Astrocyte of the spinal cord (primary cell): Measurements from ENCODE around the gene NDUFAF5.
"Not testable (repeated sequence)": the region's sequence is repeated elsewhere in the genome, so short reads cannot be mapped to it uniquely, and the experiment has no call there.

ENCODE experiments used
- DNase-seq: peaks from one replicate; pipeline ENCODE4 v3.0.0; 2011; ENCODE audit warnings: low read depth, low spot score
- H3K4me3 ChIP-seq: 2 replicates; pipeline ENCODE4 v1.5.1; 2011; ENCODE audit warnings: low read depth, mild to moderate bottlenecking, low read length, moderate library complexity
- CTCF ChIP-seq: IDR thresholded peaks from 2 replicates; pipeline ENCODE4 v1.5.1; 2012; ENCODE audit warnings: low read depth, mild to moderate bottlenecking, low read length, inconsistent platforms
- in situ Hi-C: cut with HindIII; loops from 2 replicates; pipeline ENCODE4 v1.10.0; 2017; ENCODE audit warnings: low sequenced_read_pairs

Gene NDUFAF5, protein sequence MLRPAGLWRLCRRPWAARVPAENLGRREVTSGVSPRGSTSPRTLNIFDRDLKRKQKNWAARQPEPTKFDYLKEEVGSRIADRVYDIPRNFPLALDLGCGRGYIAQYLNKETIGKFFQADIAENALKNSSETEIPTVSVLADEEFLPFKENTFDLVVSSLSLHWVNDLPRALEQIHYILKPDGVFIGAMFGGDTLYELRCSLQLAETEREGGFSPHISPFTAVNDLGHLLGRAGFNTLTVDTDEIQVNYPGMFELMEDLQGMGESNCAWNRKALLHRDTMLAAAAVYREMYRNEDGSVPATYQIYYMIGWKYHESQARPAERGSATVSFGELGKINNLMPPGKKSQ

DNA sequence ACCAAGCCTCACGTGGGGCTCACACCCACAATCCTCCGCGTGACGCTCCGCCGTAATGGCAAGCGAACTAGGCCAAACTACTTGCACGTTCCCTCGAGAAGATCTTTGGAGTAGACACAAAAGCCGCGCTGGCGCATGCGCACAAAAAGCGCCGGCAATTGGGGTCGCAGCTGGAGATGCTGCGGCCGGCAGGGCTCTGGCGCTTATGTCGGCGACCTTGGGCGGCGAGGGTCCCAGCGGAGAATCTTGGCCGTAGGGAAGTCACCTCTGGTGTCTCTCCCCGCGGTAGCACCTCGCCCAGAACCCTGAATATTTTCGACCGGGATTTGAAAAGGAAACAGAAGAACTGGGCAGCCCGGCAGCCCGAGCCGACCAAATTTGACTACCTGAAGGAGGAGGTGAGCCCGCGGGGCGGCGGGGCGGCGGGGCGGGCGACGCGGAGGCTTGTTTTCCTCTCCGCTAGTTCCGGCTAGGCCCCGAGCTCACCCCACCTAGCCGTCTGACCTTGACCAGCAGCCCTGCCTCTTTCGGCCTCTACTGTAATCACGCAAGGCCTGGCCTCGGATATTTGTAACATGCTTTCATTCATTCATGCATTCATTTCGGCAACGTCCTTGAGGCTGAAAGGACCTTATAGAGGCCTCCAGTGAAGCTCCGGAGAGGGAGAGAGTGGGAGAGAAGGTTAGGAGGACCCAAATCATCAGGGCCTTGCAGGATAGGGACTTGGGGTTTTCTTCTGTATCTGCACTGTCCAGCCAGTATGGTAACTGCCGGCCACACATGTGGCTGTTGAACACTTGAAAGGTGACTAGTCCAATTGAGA is at the start of gene NDUFAF5, which contains the start of gene ESF1:
Gene NDUFAF5, plus strand, starts transcription at position 136 of the 823 bp plus-strand sequence. Its CDS starts 41 bp downstream, at position 177.
Gene ESF1, minus strand, starts transcription at position 27 of the 823 bp plus-strand sequence. CDS start 1,779 bp downstream, outside the sequence.
- peak; percentile 97 for DNase-seq
- no peak for TF ChIP-seq CTCF
- in situ Hi-C loops: no loop called here
- H3K4me3 ChIP-seq: peak within 1 kb of the TSS; percentile 77

- H3K4me3 ChIP-seq: no peak overlapping the region
- no peak for DNase-seq
- TF ChIP-seq CTCF: no peak
- in situ Hi-C loops: no loop called here
Observed at GRCh38 chr20:13735826-13736225, 49.0 kb upstream of the NDUFAF5 start.

DNA sequence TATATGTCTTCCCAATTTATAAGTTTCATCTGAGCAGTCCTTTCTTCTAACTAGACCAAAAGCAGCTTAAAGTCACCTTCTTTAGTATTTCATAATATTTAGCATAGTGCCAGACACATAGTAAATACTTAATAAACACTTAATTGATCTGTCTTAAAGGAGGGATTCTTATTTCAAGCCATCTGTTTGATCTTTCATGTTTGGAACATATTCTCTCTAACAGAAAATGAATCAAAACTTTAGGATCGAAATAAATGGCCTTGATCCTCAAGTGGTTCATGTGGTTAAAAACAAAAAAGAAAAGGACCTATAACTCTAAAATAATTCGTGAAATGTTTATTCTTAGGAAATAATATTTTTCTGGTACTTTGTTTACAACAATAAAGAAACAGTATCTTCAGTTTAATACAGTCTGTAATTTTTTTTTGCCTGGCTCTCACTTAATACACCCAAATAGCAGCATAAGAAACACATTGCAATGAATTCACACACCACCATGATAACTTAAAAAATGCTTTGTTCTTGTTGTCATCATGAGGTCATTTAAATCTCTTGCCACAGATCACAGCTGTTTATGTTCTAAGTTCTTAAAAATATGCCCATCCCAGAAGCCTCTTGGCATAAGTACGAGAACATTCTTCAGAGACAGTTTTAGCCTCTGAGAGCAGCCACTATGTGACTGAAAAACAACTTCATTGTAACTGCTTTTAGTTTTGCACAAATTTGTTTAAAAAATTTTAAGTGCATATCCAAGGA is 48.2 kb upstream of the NDUFAF5 start:
- no peak for TF ChIP-seq CTCF
- in situ Hi-C loops: no loop called here
- peak; percentile 59 for DNase-seq
- H3K4me3 ChIP-seq: no peak overlapping the region

DNA sequence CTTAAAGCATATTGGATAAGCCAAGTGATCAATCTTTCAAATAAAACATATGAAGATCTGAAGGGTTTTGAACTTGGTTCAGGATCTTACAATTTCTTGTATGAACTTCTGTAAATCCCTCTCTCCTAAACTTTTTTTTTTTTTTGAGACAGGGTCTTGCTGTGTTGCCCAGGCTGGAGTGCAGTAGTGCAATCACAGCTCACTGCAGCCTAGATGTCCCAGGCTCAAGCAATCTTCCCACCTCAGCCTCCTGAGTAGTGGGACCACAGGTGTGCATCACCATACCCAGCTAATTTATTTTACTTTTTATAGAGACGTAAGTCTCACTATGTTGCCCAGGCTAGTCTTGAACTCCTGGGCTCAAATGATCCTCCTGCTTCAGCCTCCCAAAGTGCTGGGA is 46.6 kb upstream of the NDUFAF5 start:
- H3K4me3 ChIP-seq, in situ Hi-C loops, DNase-seq: not testable (repeated sequence)

DNA sequence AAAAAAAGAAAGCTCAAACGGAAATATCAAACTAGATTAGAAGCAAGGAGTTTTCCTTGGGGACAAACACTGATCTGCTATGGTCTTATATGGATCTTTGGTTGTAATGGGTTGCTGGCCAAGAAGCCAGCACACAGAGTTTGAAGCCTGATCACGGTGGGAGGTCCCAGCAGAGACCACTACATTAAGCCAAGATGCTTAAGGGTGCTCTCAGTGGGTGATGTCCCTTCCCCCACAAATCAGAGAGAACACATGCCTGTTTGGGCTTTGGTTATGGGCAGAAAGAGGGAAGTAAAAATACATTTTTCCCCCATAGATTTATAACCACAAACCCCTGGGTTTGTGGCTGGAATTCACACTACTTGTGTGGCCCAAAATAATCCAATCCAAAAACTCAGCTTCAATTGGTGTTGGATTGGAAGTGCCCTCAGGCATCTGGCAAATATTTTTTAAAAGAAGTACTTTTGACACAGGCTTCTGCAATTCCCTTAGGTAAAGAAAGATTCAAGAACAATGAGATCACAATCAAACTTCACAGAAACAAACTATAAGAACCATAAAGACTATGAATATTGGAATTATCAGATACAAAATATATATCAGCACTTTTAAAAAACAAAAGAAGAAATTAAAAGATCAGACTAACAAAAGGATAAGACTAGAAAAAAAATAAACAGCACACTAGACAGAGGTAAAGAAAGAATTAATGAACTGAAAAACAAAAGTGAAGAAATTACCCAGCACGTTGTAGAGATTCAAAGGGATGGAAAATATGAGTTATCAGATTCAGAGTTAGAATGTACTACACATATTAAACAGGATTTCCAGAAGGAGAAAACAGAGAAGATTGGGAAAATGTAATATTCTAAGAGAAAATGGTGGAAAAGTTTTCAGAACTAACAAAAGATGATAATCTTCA is 44.8 kb upstream of the NDUFAF5 start:
- in situ Hi-C loops: no loop called here
- TF ChIP-seq CTCF: no peak
- H3K4me3 ChIP-seq: no peak overlapping the region
- DNase-seq: no peak

DNA sequence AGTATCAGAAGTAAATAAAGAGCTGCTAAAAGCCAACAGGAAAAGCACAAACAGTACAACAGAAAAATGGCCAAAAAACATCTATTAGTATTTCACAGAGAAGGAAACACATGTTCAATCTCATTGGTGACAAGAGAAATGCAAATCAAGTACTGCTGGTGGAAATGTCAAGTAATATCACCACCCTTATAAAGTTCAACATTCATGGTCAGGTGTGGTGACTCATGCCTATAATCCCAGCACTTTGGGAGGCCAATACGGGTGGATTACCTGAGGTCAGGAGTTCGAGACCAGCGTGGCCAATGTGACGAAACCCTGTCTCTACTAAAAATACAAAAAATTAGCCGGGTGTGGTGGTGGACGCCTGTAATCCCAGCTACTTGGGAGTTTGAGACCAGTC is 42.9 kb upstream of the NDUFAF5 start:
- TF ChIP-seq CTCF: no peak

More for the DNA sequence above, 42.9 kb upstream of the NDUFAF5 start:
- DNase-seq: no peak
- in situ Hi-C loops: no loop called here
- no peak overlapping the region for H3K4me3 ChIP-seq
